ENCODE results near the gene ANTXR1.
A peak's percentile ranks its signal among the peaks of the same experiment; 100 is the strongest.

The ANTXR1 gene

GRCh38 chr2:69030800-69031428, 17.9 kb downstream of the ANTXR1 start:
- in situ Hi-C loops (cut with HindIII; ENCODE audit: low sequenced_read_pairs), result no loop called here

GRCh38 chr2:69031466-69031865, 18.5 kb downstream of the ANTXR1 start:
- in situ Hi-C loops (cut with HindIII; ENCODE audit: low sequenced_read_pairs), result no loop called here
- TF ChIP-seq CTCF (IDR thresholded peaks at IDR 0.05; ENCODE audit: low read depth, low read length, missing control alignments), result no peak
- no peak overlapping the region for H3K4me3 ChIP-seq (ENCODE audit: low read depth, low read length)
- no peak for DNase-seq (ENCODE audit: low read depth)

More at GRCh38 chr2:69030800-69031428, 17.9 kb downstream of the ANTXR1 start:
- DNase-seq (ENCODE audit: low read depth), result no peak
- TF ChIP-seq CTCF (IDR thresholded peaks at IDR 0.05; ENCODE audit: low read depth, low read length, missing control alignments), result no peak
- H3K4me3 ChIP-seq (ENCODE audit: low read depth, low read length), result no peak overlapping the region

- no peak for TF ChIP-seq CTCF (IDR thresholded peaks at IDR 0.05; ENCODE audit: low read depth, low read length, missing control alignments)
- DNase-seq (ENCODE audit: low read depth), result peak; percentile 84
- in situ Hi-C loops (cut with HindIII; ENCODE audit: low sequenced_read_pairs), result no loop called here
- no peak overlapping the region for H3K4me3 ChIP-seq (ENCODE audit: low read depth, low read length)
Measured at GRCh38 chr2:69032336-69032735, 19.4 kb downstream of the ANTXR1 start.

GRCh38 chr2:69033461-69034095, 20.6 kb downstream of the ANTXR1 start:
- peak; percentile 66 for DNase-seq (ENCODE audit: low read depth)
- in situ Hi-C loops (cut with HindIII; ENCODE audit: low sequenced_read_pairs), result no loop called here
- TF ChIP-seq CTCF (IDR thresholded peaks at IDR 0.05; ENCODE audit: low read depth, low read length, missing control alignments), result no peak
- no peak overlapping the region for H3K4me3 ChIP-seq (ENCODE audit: low read depth, low read length)

- no peak for DNase-seq (ENCODE audit: low read depth)
- TF ChIP-seq CTCF (IDR thresholded peaks at IDR 0.05; ENCODE audit: low read depth, low read length, missing control alignments), result no peak
- in situ Hi-C loops (cut with HindIII; ENCODE audit: low sequenced_read_pairs), result no loop called here
- H3K4me3 ChIP-seq (ENCODE audit: low read depth, low read length), result no peak overlapping the region
Measured at GRCh38 chr2:69034122-69034521, 21.1 kb downstream of the ANTXR1 start.

- no peak for TF ChIP-seq CTCF (IDR thresholded peaks at IDR 0.05; ENCODE audit: low read depth, low read length, missing control alignments)
- in situ Hi-C loops (cut with HindIII; ENCODE audit: low sequenced_read_pairs), result no loop called here
- H3K4me3 ChIP-seq (ENCODE audit: low read depth, low read length), result no peak overlapping the region
- no peak for DNase-seq (ENCODE audit: low read depth)
Measured at GRCh38 chr2:69034845-69035244, 21.9 kb downstream of the ANTXR1 start.
